Fibroblast of the conjunctiva (primary cell): ENCODE measurements around the gene LRRC41.
"Not testable (repeated sequence)": the region's sequence is repeated elsewhere in the genome, so short reads cannot be mapped to it uniquely, and the experiment has no call there.

ENCODE experiments used
- DNase-seq: peaks from one replicate; pipeline ENCODE4 v3.0.0-alpha.2; 2010; ENCODE audit warnings: low read depth

The LRRC41 gene

DNA sequence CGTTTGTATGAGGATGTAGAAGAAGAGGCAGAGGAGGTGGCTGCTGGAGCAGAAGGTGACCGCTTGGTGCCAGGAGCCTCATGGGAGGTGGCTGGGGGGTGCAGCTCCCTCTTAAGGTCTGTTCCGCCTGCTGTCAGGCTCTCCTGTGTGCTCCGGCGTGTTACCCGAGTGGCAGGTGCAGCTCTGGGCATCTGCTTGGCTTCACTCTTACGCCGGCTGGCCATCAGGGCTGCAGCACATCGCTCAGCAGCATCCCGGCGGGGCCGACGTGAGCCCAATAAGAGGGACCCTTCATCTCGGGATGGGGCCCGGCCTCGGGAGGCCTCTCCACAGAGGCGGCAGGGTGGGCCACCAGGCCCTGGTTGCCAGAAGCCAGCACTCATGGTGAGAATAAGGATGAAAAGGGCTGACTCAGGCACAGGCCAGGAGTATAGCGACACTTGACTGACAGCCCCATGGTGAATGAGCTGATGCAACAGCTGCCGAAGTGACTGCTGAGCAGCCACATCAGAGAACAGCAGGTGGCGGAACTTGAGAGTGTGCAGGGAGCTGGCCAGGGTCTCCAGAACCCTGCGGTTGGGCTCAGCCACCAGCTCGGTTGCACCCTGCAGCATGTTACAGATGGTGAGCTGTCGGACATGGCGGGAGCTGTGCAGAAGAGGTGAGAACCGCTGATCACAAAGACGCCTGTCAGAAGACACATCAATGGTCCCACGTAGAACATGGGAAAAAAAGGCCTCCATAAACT lies 17.5 kb downstream of the LRRC41 start:
- DNase-seq, result no peak

DNA sequence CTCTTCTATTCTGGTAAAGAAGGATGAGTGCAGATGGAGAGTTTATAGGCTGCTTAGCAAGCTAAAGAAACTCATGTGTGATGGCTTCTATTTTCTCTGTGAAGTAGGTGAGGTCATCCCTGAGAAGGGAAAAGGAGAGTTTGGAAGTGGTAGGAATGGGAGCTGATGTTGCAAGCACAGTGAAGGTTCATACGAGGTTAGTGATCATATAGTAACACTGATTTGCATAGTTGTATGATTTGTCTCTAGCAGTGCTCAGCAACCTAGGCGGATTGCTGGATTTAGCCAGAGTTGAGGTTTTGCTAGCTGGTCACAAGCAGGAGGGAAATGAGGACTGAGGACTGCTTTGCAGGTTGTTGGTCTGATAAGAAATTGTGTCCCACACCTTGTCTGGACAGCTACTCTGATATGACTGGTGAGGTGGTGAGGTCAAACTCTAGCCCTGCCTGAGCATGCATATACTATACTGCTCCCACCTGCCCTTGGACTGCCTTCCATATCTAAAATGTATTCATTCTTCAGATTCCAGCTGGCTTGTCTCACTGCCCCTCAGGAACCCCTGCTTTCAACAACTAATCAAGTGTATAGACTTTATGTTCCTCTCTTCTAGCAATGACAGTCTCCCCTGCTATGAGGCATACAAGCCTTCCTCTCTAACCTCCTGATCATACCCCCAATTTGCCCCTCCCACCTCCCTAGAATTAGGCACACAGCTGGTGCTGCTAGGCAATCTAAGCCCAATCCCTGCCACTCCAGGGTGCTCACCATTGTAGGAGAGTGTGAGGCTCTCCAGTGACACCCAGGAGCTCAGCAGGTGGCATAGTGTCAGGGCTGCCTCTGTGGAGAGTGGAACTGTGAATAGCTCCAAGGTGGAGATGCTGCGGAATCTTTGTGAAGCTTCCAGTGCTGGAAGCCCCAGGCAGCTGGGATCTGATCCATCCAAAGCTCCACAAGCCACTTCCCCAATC lies 18.5 kb downstream of the LRRC41 start:
- no peak for DNase-seq

DNA sequence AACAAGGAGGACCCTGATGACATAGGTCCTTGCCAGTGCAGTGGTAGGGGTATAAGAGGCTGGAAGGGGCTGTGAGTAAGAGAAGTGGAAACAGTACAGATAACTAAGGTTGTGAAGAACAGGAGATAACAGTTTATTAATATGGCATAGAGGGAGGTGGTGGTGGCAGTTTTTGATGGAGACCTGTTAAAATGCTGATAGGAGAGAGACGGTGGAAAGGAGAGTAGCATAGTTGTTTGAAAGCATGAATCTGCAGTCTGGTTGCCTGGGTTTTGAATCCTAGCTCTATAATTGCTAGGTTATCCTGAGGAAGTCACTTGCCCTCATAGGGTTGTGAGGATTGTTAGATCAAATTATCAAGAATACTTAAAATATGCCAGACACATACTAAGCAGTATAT lies 19.4 kb downstream of the LRRC41 start:
- no peak for DNase-seq

DNA sequence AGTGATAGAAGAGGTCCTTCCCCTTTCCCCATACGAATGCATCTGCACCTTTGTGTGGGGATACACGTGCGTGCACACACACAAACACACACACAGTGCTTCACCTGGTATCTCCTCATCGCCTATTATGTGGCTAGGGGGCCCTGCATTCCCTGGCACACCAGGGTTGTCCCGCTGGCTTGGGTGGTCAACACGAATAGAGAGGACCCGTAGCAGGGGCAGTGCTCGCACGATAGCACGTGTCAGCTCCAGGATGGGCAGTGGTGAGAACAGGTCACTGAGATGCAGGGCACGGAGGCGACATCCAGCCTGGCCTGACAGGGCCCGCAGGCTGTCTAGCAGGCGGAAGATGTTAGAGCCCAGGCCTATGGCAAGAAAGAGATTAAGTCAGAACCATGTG lies 22.4 kb downstream of the LRRC41 start:
- no peak for DNase-seq

DNA sequence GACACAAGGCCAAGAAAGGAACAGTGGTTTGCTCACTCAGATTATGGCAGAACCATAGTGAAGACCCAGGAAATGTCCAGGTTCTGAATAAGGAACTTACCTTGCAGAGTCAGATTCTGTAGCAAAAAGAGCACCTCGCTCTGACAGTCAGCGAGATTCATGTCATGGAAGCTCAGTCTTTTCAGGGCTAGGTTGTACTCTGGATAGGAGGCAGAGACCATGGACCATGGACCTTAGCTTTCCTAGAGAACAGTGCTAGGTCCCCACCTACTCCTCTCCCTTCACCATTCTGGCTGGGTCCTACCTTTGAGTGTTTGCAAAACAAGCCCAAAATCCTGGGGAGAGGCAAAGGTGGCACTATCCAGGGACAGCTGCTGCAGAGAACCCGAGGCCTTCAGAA lies 23.3 kb downstream of the LRRC41 start:
- no peak for DNase-seq

DNA sequence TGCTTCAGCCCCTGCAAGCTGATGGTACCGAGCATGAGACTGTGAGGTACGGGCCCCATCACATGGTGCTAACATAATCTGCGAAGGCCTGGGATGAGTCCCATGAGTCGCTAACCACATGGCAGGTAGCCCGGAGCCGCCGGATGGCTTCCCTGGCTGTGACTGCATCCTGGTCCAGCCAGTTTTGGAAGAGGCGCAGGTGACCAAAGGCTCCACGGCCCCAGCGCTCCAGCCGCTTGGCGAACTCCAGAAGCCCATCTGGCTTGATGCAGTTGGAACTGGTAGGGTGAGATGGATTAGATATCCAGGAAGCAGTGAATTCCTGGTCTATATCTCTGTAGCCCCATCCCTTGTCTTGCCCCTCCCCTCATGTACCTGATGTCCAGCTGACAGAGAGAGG lies 24.6 kb downstream of the LRRC41 start:
- no peak for DNase-seq

DNA sequence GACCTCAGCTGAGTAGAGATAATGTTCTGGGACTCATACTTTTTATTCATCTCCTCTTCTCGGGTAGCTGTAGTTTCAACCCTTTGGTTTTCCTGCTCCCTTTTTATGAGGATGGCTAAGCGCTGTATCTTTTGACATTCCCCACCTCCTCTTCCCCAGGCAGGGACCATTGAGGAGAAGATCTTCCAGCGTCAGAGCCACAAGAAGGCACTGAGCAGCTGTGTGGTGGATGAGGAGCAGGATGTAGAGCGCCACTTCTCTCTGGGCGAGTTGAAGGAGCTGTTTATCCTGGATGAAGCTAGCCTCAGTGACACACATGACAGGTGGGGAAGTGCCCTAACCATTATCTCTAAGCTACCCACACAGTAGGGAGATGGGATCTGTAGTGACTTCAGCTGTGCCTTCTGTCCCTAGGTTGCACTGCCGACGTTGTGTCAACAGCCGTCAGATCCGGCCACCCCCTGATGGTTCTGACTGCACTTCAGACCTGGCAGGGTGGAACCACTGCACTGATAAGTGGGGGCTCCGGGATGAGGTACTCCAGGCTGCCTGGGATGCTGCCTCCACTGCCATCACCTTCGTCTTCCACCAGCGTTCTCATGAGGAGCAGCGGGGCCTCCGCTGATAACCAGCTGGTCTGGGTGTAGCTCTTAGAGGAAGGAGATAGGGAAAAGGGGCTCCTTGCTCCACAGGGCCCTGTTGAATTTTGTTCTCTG lies 25.6 kb downstream of the LRRC41 start:
- DNase-seq, result no peak

DNA sequence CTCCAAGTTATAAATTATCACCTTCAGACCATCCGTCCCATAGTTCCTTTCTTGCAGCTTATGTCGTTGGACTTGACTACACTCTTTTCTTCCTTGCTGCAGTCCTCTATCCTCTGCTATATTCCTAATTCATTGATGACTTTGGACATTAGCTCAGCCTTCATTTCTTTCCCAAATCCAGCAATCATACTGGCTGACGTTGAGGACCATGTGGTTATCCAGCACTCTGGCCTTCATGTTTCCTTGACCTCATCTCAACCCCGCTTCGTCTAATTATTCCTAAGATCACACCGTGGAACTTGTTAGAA lies 28.4 kb downstream of the LRRC41 start:
- no peak for DNase-seq

DNA sequence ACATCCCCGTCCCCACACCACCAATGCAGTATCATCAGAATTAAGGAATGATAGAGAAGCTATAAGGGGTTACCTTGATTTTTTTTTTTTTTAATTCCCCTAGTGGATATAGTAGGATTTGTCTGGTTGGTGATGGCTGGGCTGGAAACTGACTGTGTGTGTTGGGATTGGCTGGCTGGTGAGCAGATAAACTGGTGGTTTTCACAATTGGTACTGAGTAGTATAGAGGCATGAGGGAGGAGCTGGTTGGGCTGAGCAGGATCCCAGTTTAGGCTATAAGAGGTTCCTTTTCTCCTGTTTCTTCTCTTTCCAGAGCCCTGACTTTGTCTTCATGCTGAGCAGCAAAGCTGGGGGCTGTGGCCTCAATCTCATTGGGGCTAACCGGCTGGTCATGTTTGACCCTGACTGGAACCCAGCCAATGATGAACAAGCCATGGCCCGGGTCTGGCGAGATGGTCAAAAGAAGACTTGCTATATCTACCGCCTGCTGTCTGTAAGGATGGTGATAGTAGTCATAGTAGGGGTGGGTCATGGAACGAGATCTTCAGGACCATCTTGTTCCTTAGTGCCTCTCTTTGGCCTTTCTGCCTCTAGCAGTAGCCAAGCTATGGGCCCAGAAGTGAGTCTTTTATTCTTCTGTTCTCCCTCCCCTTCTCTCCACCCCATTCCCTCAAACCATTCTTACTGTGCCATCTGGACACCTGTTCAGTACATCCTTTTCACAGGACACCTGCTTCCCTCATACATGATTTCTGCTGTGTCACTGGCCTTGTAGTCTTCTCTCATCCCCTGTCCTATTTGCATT lies 29.0 kb downstream of the LRRC41 start:
- DNase-seq, result no peak

DNA sequence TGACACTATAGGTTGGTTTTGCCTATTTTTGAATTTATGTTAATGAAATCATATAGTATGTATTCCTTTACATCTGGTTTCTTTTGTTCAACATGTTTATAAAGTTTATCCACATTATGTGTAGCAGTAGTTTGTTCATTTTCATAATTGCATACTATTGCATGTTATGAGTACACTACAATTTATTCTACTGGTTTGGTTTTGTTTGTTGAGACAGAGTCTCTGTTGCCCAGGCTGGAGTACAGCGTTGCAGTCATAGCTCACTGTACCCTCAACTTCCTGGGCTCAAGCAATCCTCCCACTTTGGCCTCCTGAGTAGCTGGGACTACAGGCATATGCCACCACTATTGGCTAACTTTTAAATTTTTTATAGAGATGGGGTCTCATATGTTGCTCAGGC lies 34.8 kb downstream of the LRRC41 start:
- no peak for DNase-seq

DNA sequence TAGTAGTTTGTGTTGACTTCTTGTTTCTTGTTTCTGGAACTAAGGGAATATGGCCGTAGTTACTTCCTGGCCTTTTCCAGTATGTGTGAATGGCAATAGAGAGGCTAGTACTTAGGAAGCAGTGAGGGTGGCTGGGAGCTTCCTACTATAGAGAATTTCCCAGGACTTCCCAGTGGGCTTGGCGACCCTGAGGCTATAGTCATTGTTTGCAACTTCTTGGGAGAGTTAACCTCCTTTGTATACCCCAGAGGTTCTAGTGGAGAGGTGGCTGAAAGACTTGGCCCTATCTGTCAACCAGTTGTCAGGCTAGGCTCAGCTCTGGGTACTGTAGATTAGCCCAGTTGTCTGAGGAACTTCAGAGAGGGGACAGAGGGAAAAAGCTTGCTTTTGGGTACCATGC lies 40.3 kb downstream of the LRRC41 start:
- DNase-seq, result no peak

DNA sequence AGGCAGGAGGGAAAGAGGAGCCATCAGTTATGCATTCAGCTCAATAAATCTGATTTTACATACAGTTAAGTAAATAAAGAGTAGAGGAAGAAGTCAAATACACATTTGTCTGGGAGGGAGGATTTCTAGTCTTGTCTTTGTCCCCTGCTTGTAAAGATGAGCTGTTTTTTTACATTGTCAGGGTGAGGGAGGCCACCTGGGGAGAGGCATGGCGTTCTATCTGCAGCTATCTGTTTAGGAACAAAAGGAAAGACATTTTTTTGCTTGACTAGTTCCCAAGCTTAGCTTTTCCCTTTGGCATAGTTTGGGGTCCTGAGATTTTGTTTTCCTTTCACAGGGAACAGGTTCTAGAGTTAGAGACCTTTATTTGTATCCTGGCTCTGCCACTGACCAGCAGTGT lies 40.9 kb downstream of the LRRC41 start:
- no peak for DNase-seq

DNA sequence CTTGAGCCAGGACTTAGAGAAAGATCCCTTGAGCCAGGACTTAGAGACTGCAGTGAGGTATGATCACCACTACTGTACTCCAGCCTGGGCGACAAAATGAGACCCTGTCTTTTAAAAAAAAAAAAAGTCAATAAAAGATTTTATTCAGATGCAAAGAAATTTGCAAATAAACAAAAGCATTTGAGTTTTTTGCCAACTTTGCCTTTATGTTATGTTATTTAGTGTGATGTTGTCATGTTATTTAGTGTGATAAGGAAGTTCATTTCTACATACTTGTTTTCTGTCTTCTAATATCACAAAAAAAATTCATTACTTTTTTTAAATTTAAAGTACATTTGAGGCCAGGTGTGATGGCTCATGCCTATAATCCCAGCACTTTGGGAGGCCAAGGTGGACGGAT lies 46.9 kb downstream of the LRRC41 start:
- no peak for DNase-seq

DNA sequence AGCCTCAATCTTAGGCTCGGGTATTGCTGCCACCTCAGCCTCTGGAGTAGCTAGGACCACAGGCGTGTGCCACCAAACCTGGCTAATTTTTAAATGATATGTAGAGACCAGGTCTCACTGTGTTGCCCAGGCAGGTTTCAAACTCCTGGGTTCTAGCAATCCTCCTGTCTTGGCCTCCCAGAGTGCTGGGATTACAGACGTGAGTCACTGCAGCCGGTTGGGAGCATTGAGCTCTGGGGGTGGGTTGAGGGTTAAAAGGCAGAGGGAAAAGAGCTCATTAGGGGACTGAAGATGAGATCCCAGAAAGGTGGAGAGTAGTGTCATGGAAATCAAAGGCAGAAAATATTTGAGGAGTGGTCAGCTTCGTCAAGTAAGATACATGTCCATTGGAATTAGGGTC lies 48.7 kb downstream of the LRRC41 start:
- DNase-seq, result no peak

DNA sequence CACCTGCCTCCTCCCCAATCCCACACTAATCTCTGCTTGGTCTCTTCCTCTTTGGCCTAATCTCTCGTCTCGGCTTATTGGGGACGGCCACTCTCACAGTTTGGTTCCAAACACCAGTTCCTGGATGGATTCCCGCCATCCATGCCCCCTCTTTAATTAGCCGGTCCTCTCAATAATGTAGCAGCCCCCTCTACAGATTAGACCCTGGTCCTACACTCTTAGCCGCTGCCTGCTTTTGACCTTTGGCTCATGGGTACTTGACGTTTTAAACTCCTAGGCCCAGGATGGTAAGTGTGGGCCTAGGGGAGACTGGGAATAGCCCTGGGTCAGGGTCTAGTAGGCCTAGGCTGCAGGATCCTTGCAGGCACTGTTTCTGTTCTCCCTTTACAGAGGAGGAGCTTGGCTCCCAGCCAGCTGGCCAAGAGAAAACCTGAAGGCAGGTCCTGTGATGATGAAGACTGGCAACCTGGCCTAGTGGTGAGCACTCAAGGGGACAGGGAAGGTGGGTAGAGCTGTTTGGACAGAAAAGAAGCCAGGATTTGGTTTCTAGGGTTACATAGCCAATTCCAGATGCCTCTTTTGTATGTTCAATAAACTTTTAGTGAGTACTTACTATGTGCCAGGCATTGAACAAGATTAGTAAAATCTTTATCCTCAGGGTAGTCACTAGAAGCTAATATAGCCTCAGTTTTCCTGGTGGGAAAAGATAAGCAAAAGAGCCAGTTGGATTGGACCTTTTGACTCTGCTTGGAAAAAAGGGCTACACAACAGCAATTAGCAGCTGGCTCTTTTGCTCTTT lies 55.1 kb downstream of the LRRC41 start:
- no peak for DNase-seq

DNA sequence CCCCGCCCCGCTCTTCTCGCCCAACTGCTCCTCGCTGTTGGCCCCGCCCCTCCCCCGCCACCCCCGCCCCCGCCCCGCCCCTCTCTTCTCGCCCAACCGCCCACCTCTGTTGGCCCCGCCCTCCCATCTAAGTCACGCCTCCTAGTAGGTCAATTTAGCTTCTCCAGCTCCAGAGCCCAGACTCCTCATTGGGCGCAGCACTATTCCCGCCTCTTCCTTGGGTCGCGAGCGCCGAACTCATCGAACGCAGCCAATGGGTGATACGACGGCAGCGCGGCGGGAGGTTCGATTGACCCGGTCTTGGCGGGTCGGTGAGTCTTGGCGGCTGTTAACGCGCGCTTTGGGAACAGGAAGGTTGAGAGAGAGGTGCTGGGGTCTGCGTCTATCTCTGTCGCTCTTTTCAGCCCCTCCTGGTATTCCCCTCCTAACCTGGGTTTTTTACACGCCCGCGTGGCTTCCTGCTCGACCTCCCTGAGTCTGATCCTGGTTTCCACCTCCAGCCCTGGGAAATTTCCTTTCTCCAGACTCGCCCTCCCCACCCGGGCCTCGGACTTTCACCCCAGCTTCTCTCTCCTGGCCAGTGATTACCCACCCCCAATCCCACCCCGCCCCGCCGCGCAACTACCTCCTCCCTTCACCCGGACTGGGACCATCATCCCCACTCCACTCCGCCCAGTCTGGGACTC lies 55.8 kb downstream of the LRRC41 start, which contains the start of gene RAD54L:
TSS of gene RAD54L (plus strand) at position 328 of the 686 bp plus-strand sequence. CDS start 643 bp downstream, outside the sequence.
- DNase-seq, result peak; percentile 98

DNA sequence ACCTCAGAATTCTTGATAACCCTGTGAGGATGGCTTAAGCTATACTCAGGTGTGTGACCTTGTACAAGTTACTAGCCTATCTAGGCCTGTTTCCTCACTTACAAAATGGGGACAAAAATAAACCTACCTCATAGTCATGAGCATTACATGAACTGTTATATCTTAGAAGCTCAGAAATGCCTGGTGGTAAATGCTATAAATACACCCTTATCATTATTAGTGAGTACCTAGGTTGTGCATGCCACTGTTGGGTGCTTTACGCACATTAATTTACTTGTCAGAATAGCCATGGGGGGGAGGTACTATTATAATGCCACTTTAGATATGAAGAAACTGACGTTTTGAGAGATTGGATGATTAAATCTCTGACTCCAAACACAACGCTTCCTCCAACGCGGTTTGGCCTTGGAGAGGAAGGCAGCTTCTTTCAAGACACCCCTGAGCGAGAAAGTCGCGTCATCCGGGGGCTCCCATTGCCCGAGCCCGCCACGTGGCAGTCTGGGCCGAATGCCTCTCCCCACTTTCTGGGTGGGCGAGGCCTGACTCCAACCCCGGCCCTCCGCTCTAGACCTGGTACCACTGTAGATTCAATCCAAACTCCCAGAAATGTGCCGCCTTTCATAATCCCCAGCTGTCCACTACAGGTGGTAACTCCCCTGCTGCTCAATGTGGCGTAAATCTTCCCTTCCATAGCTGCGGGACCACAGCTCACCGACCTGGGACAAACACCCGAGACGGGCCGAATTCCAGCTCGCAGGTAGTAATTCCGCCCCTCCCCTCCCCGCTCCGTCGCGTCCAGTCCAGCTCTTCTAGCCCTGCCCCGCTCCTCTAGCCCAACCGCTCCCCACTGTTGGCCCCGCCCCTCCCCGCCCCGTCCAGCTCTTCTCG lies 56.6 kb downstream of the LRRC41 start:
- DNase-seq, result peak; percentile 18

DNA sequence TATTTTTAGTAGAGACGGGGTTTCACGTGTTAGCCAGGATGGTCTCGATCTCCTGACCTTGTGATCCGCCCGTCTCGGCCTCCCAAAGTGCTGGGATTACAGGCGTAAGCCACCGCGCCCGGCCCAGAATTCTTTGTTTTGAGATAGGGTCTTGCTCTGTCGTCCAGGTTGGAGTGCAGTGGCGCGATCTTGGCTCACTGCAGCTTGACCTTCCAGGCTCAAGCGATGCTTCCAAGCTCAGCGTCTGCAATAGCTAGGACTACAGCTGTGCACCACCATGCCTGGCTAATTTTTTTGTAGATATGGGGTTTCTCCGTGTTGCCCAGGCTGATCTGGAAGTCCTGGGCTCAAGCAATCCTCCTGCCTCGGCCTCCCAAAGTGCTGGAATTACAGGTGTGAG lies 57.3 kb downstream of the LRRC41 start:
- DNase-seq, result not testable (repeated sequence)

DNA sequence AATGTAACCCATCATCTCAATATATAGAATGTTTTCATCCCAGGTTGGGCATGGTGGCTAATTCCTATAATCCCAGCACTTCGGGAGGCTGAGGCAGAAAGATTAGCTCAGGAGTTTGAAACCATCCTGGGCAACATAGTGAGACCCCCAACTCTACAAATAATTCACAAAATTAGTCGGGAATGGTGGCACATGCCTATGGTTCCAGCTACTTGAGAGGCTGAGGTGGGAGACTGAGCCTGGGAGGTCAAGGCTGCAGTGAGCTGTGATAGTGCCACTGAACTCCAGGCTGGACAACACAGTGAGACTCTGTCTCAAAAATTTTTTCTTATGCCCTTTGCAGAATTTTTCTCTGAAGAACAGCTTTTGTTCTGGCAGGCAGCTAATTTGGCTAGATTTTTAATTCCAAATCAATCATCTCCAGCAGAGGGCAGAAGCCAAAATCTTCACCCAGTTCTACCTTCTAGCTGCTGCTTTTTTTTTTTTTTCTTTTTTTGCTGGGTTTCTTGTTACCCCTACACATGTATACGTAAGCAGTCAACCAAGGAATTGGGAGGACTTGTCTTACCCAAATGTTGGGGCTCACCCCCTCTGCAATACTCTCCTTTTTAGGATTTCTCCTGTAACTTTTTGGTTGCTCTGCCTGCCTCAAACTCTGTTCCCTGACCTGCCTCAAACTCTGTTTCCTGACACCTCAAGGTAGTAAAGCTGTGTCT lies 58.6 kb downstream of the LRRC41 start:
- DNase-seq, result peak; percentile 18
